ENCODE data around the gene DKK2.
"Not testable (repeated sequence)": the region's sequence is repeated elsewhere in the genome, so short reads cannot be mapped to it uniquely, and the experiment has no call there.

DKK2 gene

GRCh38 chr4:107011312-107011711, 24.8 kb downstream of the DKK2 start:
- no peak for DNase-seq

DNA sequence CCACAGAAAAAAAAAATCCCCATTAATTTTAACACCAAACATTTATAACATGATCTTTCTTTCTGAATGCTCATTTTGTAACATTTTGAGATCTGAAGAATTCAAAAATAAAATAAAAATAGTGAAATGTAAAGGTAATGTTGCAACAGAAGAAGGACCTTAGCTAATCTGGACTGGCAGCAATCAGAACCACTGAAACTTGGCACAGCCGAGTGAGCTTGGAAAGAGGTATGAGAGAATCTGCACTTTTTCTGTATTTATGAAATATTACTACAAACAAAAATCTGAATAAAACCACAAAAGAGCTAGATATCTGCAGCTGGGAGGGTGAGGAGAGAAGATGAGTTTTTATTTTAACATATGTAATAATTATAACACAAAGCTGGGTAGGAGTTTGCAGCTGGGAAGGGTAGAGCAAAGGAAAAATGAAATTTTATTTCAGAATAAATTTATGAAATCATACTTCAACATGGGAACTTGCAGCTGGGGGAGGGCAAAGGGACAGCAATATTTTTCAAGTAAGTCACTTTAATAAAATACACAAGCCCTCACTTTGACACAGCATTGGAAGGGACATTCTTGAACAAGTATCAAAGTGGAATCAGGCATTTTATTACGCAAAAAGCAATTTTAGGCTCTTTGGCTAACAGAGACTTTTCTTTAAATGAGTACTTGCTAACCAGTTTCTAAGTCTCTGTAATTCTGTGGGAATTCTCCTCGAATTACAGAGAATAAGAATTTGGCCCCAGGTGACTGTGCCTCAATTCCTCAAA, 26.7 kb downstream of the DKK2 start:
- DNase-seq = no peak

DNA sequence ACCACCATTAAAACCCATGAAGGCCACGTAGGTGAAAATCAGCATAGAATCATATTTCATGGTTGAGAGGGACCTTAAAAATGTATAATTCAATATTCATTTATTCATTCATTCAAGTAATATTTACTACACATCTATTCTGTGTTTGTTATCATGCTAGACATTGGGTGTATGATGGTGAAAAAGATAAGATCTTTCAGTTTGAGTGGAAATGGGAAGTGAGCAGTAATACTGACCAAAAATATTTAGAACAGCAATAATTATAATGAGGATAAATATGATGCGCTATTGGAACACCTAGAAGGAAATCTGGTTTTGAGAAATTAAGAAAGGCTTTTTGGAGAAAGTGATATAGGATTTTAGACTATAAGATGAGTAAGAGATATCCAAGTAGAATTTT, 28.0 kb downstream of the DKK2 start:
- no peak for DNase-seq

- DNase-seq = no peak
Observed at GRCh38 chr4:107006218-107006617, 29.9 kb downstream of the DKK2 start.

GRCh38 chr4:106996490-106996889, 39.6 kb downstream of the DKK2 start:
- no peak for DNase-seq

GRCh38 chr4:106993827-106994226, 42.3 kb downstream of the DKK2 start:
- no peak for DNase-seq

DNA sequence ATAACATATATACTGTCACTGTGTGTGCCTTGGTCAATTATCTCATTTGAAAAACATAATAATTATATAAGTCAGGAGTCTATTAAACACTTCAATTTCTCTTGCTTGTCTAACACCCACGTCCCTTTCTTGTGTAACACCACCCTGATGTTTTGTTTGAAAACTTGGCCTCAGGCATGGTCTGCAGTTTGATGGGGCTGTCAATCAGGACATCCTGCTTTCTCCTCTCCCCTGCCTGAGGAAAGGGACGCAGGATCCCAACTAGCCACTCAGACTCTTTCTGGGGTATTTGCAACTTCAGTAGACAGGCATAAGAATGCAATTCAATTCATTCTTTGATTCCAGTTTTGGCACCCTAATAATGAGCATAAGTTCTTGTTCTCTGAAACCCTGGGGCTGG, 48.8 kb downstream of the DKK2 start:
- DNase-seq = no peak

DNA sequence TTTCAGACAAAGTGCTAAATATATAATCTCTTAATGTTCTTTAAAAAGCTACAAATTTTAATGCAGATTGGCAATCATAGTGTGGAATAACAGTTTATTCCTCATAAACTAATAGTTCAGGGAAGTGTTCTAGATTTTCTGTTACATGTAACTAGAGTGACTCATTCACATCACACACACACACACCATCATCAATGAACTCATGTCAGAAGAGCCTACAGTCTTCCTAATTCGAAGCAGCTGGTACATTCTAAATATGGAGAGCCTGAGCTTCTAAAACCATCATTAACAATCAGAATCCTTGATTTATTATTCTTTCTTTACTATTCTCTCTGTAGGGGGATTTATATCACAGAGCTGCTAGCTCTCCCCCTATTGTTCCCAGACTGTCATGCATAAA, 49.6 kb downstream of the DKK2 start:
- DNase-seq = no peak

DNA sequence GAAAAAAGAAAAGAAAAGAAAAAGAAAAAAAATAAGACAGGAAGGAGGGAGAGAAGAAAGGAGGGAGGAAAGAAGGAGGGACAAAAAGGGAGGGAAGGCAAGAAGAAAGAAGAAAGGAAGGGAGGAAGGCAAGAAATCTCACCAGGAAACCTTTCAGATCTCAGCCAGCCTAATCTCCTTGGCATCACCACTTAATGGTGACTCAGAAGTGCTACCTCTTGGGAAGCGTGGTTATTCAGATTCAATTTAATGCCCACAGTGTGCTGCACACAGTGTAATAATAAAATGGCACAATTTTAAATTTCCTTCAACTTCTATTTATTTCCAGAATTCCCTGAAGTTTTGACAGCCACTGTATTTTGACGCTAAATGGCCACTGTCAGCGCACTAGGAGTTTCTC, 50.3 kb downstream of the DKK2 start:
- no peak for DNase-seq

- no peak for DNase-seq
Observed at GRCh38 chr4:106982711-106983211, 53.4 kb downstream of the DKK2 start.

DNA sequence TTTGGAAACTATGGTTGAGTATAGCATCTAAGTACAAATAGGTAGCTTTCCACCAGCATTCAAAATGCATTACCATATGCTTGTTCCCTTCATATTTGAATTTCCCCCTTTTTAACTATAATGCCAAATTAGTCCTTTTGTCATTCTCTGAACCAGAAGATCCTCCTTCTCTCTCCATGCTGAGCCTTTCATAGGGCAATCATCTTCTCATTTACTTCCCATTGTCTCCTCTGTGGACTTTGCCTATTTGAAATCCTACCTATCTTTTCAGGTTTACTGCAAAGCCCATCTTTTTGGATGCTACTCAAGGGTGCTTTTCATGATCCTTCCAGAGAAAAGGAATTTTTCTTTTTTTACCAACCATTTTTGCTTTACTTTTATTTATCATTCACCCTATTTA, 54.7 kb downstream of the DKK2 start:
- no peak for DNase-seq

GRCh38 chr4:106979476-106979875, 56.6 kb downstream of the DKK2 start:
- no peak for DNase-seq

GRCh38 chr4:106978046-106978774, 57.9 kb downstream of the DKK2 start:
- no peak for DNase-seq

DNA sequence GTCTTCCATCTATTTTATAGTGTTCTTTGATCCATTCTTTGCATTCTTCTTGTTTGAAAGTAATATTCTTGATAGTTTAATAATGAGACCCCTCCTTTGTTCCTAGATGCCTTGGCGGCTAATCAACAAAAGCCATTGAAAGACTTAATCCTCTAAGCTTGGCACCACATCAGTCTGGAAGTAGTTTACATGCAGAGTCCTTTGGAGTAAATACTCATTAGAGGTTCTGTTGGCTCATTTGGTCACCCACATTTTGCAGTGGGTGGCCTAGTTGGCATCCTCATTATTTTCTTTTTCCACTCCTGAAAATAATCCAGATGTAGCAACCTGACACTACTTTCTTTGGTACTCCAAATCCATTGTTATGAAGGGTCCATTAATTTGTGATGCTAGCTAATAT, 64.5 kb downstream of the DKK2 start:
- no peak for DNase-seq

DNA sequence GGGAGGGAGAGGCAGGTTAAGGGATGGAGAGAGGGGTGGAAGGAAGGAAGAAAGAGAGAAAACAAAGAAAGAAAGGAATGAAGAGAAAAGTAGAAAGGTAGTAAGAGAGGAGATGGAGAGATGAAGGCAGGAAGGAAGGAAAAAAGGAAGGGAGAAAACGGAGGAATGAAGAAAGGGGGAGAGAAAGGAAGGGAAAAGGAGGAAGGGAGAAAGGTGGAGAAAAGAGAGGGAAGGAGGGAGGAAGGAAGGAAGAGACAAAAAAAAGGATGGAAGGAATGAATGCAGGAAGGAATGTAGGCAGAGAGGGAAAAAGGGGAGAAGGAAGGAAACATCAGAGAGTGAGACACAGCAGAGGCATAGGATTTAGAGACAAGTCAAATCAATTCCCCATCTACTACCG, 68.2 kb downstream of the DKK2 start:
- no peak for DNase-seq

GRCh38 chr4:106953036-106953705, 82.9 kb downstream of the DKK2 start:
- DNase-seq = no peak

- DNase-seq = no peak
Observed at GRCh38 chr4:106951891-106952290, 84.2 kb downstream of the DKK2 start.

GRCh38 chr4:106941841-106942240, 94.3 kb downstream of the DKK2 start:
- DNase-seq = no peak

DNA sequence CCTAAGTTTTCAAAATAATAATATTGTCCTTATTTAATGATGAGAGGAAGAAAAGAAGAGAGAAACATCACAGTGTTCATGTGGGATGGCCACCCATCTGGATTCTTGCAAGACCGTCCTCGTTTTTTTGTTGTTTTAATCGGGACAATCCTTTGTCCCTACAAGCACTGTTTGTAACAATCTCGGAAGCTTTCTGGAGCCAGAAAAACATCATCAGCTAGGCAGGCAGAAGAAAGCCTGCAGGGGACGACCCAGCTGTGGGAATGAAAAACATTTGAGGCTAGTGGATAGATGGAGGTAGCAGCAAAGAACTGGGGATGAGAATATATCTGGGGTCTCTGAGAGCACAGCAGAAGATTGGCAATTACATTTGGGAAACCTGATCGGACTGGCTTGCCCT, 105.6 kb downstream of the DKK2 start:
- no peak for DNase-seq

DNA sequence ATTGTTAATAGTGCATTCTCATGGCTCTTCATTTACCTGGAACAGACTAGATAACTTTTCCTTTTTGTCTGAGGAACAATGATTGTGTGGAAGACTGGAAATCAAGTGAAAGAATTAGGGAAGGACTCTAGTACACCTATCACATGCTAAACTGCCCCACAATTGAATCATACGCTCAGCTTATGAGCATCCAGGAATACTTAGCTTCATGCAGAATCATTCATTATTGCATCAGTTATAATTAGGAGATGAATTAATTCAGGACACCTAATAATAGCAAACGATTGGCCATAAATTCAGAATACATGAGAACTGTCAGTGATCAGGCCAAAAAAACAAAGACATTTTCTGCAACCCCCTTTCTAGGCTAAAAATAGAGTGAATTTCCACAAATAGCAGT, 106.9 kb downstream of the DKK2 start:
- DNase-seq = no peak

DNA sequence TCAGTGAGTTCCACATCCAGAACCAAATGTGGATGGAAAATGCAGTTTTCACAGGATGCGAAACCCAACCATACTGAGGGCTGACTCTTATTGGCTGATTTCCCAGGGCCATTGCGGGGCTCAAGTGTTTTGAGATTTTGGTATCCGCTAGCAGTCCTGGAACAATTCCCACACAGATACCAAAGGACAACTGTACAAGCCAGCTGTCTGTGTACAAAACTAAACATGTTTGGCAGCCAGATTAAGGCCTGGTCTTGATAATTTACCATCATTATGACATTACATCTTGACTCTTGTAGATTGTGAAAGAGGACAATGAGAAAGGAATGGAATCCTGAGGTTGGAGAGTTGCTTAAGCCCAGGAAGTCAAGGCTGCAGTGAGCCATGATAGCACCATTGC, 121.9 kb downstream of the DKK2 start:
- DNase-seq = no peak

DNA sequence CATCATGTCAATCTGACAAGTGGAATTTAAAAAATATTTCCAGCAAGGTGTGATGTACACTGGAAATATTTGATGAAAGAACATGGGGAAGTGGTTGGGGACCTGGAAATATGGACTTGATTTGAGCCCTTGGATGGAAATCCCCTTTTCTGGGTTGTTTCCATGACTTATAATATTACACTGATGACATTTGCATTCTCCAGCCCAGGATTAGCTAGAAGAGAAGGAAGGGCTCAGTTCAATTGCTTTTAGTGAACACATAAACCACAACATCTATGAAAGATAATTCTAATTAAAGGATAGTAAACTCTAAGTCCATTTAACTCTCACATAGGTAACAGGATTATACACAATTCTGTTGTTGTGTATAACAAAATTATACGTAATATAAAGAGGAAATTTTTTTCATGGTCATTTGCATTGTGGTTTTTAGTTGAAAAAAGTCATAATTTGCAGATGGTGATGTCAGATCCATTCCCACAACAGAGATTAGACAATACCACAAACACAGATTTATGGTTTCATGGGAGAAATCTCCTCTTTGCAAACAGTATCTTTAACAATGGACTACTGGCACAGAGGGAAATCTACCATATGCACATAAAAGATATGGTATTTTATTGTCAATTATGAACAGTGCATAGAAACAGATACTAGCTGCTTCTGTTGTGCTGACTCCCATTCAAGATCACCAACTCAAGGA, 126.5 kb downstream of the DKK2 start:
- no peak for DNase-seq

DNA sequence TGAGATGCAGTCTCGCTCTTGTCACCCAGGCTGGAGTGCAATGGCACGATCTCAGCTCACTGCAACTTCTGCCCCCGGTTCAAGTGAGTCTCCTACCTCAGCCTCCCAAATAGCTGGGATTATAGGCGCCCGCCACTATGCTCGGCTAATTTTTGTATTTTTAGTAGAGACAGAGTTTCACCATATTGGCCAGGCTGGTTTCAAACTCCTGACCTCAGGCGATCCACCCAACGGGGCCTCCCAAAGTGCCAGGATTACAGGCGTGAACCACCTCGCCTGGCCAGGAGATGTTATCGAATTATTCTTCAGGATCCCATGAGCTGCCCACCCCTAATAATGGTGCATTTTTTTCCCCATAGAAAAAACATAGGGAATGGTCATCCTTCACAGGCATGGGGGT, 128.1 kb downstream of the DKK2 start:
- not testable (repeated sequence) for DNase-seq

Measured in CD4-positive, alpha-beta T cell treated with Interferon alpha-2 for 1 hour (primary cell).